NCI-H510A treated with DMSO at 0.1 percent for 48 hours (cell line): Measurements from ENCODE around the gene FAM117A.
"Not testable (repeated sequence)": the region's sequence is repeated elsewhere in the genome, so short reads cannot be mapped to it uniquely, and the experiment has no call there.

ENCODE experiments used
- DNase-seq: peaks from one replicate; lab custom pipeline; 2025; lab: John Stamatoyannopoulos, UW

The FAM117A gene

GRCh38 chr17:49764559-49765180 is 739 bp upstream of the FAM117A start:
- DNase-seq = no peak

- DNase-seq = no peak
Observed at GRCh38 chr17:49762151-49762941, 1.6 kb downstream of the FAM117A start.

GRCh38 chr17:49760932-49761558 is 2.9 kb downstream of the FAM117A start:
- DNase-seq = no peak

GRCh38 chr17:49760296-49760695 is 3.6 kb downstream of the FAM117A start:
- DNase-seq = no peak

GRCh38 chr17:49759203-49759602 is 4.7 kb downstream of the FAM117A start:
- DNase-seq = no peak

GRCh38 chr17:49758464-49759010 is 5.4 kb downstream of the FAM117A start:
- not testable (repeated sequence) for DNase-seq

- no peak for DNase-seq
Observed at GRCh38 chr17:49757151-49757777, 6.7 kb downstream of the FAM117A start.

- no peak for DNase-seq
Observed at GRCh38 chr17:49756323-49757150, 7.4 kb downstream of the FAM117A start.

- DNase-seq = peak; percentile 17
Observed at GRCh38 chr17:49755663-49756283, 8.2 kb downstream of the FAM117A start.

- DNase-seq = no peak
Observed at GRCh38 chr17:49753959-49754391, 10.0 kb downstream of the FAM117A start.

GRCh38 chr17:49752508-49752907 is 11.4 kb downstream of the FAM117A start:
- DNase-seq = no peak

- no peak for DNase-seq
Observed at GRCh38 chr17:49749730-49750129, 14.2 kb downstream of the FAM117A start.

- no peak for DNase-seq
Observed at GRCh38 chr17:49748791-49749190, 15.1 kb downstream of the FAM117A start.

GRCh38 chr17:49748223-49748622 is 15.7 kb downstream of the FAM117A start:
- DNase-seq = no peak

- DNase-seq = no peak
Observed at GRCh38 chr17:49747632-49748031, 16.3 kb downstream of the FAM117A start.

GRCh38 chr17:49746791-49747490 is 17.0 kb downstream of the FAM117A start:
- DNase-seq = peak; percentile 33

GRCh38 chr17:49745175-49746139 is 18.5 kb downstream of the FAM117A start:
- no peak for DNase-seq

- DNase-seq = no peak
Observed at GRCh38 chr17:49742166-49742638, 21.7 kb downstream of the FAM117A start.

GRCh38 chr17:49741692-49742076 is 22.2 kb downstream of the FAM117A start:
- no peak for DNase-seq
